Measurements from ENCODE around the gene CEP295NL. TPM values are rescaled to one million over a fixed set of nuclear protein-coding genes. Genes with fewer than 3 reads are reported as not detected.

The CEP295NL gene
- total RNA-seq, 1 donor from 2014 or later = 1.6 TPM

GRCh38 chr17:78925662-78926555 lies 22.9 kb upstream of the CEP295NL start:
- Histone ChIP-seq H4K20me1 (ENCODE audit: insufficient read depth, low read length) (peaks cover 33% of the 10 kb centered on the region), H3K9me3 (ENCODE audit: insufficient read depth, low read depth, low read length) (no peaks in the 10 kb centered on the region), H3K4me1 (ENCODE audit: insufficient read depth, low read length) (peaks cover 34% of the 10 kb centered on the region), H3K4me3 (ENCODE audit: insufficient read depth, low read depth, low read length) (peak overlapping the region; percentile 57), H3K36me3 (ENCODE audit: insufficient read depth, low read length) (no peaks in the 10 kb centered on the region), H3K9ac (ENCODE audit: low read length) (peak overlapping the region; percentile 85), H3K4me2 (ENCODE audit: low read length) (peak overlapping the region; percentile 94), H3K79me2 (ENCODE audit: insufficient read depth, low read length) (peaks cover 37% of the 10 kb centered on the region), H2AFZ (ENCODE audit: low read depth, low read length) (peak overlapping the region; percentile 80), H3K27me3 (ENCODE audit: insufficient read depth, low read length) (no peaks in the 10 kb centered on the region), H3K27ac (ENCODE audit: low read depth, low read length) (peak overlapping the region; percentile 86)
- peaks cover 2% of the 10 kb centered on the region for H3K36me3 Mint-ChIP-seq (ENCODE audit: low read depth, unreplicated experiment)
- H3K27me3 Mint-ChIP-seq (ENCODE audit: low read depth, unreplicated experiment) = peaks cover 11% of the 10 kb centered on the region
- H3K9me3 Mint-ChIP-seq (ENCODE audit: unreplicated experiment) = no peaks in the 10 kb centered on the region
- FAIRE-seq (no peak), DNase-seq (ENCODE audit: low read depth) (peak; percentile 76)
- TF ChIP-seq EZH2 (IDR thresholded peaks at IDR 0.05; ENCODE audit: insufficient read depth, low read length) = no peak
- TF ChIP-seq CTCF (IDR thresholded peaks at IDR 0.05; ENCODE audit: insufficient read depth, low read depth, low read length) = no peak
- H3K4me1 Mint-ChIP-seq (ENCODE audit: low read depth, unreplicated experiment) = peaks cover 5% of the 10 kb centered on the region
- peak overlapping the region; percentile 40 for H3K4me3 Mint-ChIP-seq (ENCODE audit: unreplicated experiment)
- H3K27ac Mint-ChIP-seq (ENCODE audit: unreplicated experiment) = no peak overlapping the region

GRCh38 chr17:78925234-78925633 lies 22.2 kb upstream of the CEP295NL start, which contains the start of gene TIMP2:
Gene TIMP2, minus strand, starts transcription at chr17:78925387. Its CDS starts 299 bp downstream, at chr17:78925088.
- Histone ChIP-seq H3K4me2 (ENCODE audit: low read length) (peak within 1 kb of the TSS; percentile 100), H3K27ac (ENCODE audit: low read depth, low read length) (peak within 1 kb of the TSS; percentile 86), H3K27me3 (ENCODE audit: insufficient read depth, low read length) (no peaks in the 10 kb centered on the region), H3K4me3 (ENCODE audit: insufficient read depth, low read depth, low read length) (peak within 1 kb of the TSS; percentile 85), H3K4me1 (ENCODE audit: insufficient read depth, low read length) (peaks cover 39% of the 10 kb centered on the region), H4K20me1 (ENCODE audit: insufficient read depth, low read length) (peaks cover 40% of the 10 kb centered on the region), H3K9ac (ENCODE audit: low read length) (peak within 1 kb of the TSS; percentile 85), H2AFZ (ENCODE audit: low read depth, low read length) (peak within 1 kb of the TSS; percentile 80), H3K36me3 (ENCODE audit: insufficient read depth, low read length) (no peaks in the 10 kb centered on the region), H3K79me2 (ENCODE audit: insufficient read depth, low read length) (peaks cover 44% of the 10 kb centered on the region), H3K9me3 (ENCODE audit: insufficient read depth, low read depth, low read length) (no peaks in the 10 kb centered on the region)
- Mint-ChIP-seq H3K4me3 (ENCODE audit: unreplicated experiment) (peak within 1 kb of the TSS; percentile 83), H3K4me1 (ENCODE audit: low read depth, unreplicated experiment) (peaks cover 10% of the 10 kb centered on the region), H3K27me3 (ENCODE audit: low read depth, unreplicated experiment) (peaks cover 10% of the 10 kb centered on the region), H3K9me3 (ENCODE audit: unreplicated experiment) (no peaks in the 10 kb centered on the region), H3K27ac (ENCODE audit: unreplicated experiment) (no peak within 1 kb of the TSS), H3K36me3 (ENCODE audit: low read depth, unreplicated experiment) (peaks cover 4% of the 10 kb centered on the region)
- no peak for FAIRE-seq
- DNase-seq (ENCODE audit: low read depth) = peak; percentile 63
- TF ChIP-seq EZH2 (IDR thresholded peaks at IDR 0.05; ENCODE audit: insufficient read depth, low read length) = no peak
- no peak for TF ChIP-seq CTCF (IDR thresholded peaks at IDR 0.05; ENCODE audit: insufficient read depth, low read depth, low read length)
